Stimulated activated CD8-positive, alpha-beta memory T cell treated with anti-CD3 and anti-CD28 coated beads, Interleukin-12 subunit alpha, Interleukin-12 subunit beta, amount 100 ng/mL, for 24 hours (primary cell): ENCODE results near the gene RPS6KA2.

Experiments
- DNase-seq: peaks from one replicate; pipeline ENCODE4 v3.0.0-alpha.2; 2020; ENCODE audit errors: extremely low read depth

Gene RPS6KA2

GRCh38 chr6:166446567-166447065, 180.4 kb downstream of the RPS6KA2 start:
- DNase-seq, result no peak

DNA sequence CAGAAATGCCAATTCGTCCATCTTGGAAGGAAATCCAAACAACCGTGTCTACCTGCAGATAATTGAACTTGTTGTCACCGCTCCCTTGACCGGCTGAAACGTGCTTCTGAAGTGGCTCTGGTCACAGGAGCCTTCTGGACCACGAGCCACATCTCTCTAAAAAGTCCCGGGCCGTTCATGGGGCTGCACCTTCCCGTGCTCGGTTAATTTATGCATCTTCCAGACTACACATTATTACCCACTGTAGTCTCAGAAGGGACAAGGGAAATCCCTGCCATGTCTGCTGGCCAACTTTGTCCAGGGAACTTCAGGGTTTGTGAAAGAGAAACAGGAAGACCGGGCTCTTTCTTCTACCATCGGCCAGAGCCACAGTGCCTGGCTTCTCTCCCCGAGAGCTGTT, 180.9 kb downstream of the RPS6KA2 start:
- no peak for DNase-seq

- no peak for DNase-seq
Measured at GRCh38 chr6:166444446-166444845, 182.6 kb downstream of the RPS6KA2 start.

DNA sequence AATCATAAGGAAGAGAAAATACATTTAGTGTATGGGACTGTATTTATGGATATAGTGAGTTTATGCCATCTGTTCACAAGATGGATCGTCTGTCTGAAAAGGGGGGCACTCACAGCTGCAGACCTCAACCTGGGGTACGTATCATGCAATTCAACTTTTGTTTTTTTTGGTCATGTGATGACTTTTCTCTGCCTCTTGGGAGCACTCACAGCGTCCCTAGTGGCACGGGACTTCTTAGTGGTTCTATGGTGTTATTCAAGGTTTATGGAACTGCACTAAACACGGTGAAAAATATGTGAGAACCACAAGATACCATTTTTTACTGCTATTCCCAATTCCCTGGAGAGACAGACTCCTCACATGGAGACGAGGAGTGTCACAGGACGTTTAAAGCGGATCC, 183.9 kb downstream of the RPS6KA2 start:
- no peak for DNase-seq

DNA sequence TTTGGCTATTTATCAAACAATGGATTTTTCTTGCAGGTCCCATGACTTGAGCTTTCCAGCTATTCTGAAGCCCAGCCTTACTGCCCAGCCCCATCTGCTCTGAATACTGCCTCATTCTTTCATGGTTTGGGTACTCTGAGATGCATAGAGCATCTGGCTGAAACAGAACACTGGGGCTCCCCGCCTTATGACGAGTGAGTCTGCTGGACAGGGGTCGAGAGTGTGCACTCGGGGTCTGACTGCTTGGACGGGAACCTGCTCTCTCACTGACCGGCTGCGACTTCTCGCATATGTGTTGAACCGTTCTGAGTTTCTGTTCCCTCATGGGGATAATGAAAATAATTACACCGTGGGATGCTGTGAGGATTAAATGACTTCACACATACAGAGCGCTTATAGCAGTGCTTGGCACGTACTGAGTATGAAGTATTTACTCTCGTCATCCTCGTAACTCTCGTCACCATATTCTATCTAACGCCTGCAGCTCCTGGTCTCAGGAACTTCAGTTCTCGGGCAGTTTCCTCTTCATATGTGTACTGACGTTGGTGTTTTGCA, 184.8 kb downstream of the RPS6KA2 start:
- DNase-seq, result no peak

DNA sequence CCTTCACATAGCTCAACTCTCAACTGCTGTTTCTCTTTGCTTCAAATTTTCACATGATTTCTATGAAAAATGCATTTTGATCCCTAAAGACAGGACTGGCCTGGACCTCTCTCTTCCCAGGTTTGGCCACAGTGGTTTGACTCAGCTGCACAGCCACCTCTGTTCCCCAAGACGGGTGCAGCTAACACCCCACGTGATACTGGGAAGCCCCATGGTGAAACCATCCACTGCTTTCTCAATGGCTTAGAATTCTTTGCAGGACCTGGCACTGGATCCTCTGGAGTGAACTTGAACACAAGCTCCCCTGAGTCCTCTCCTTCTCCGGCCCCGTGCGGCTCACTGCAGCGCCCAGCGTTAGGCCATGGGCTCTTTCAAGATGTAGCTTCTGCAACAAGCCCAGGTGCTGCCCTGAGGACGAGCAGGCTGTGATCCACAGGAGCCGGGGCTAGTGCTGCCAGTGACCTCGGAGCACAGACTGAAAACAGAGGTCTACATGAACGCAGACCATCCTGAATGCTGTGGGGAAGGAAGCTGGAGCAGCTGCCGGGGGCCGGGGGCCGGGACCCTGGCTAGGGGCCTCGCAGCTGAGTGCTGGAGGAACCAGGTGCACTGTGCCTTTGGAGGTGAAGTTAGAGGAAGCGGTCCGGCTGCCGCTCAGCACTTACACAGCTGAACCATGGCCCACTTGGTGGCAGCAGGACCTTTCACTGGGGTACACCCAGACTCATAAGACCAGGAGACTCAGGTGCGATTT, 185.5 kb downstream of the RPS6KA2 start:
- no peak for DNase-seq

- no peak for DNase-seq
Measured at GRCh38 chr6:166440729-166441128, 186.3 kb downstream of the RPS6KA2 start.

- DNase-seq, result no peak
Measured at GRCh38 chr6:166440106-166440505, 186.9 kb downstream of the RPS6KA2 start.

DNA sequence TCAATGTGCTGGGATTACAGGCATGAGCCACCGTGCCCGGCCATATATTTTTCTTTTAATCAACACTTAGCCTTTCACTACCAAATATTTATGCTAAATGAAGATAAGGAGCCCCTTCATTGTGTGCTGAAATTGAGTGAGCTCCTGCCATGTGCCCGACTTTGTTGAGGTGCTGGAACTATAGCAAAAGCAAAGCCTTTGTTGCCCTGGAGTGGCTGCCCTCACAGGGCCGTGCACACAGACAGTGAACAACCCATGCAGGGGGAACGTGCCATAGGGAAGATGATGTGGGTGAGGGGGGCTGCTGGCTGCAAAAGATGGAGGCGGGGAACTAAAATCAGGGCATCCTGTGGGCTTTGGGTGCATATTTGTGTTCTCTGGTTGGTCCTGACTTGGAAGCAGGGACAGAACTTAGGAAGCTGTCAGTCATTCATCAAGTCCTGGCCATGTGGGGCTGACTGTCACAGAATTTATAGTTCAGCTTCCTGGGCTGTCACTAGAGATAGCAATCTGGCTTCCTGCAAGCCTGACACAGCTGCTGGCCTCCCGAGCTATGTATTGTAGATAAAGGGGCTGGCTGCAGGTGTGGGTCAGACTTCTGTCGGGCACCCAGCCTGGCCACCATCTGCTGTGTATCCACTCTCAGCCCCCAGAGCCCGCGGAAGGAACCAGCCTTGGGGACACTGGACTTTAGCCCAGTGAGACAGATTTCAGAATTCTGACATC, 187.5 kb downstream of the RPS6KA2 start:
- DNase-seq, result no peak

DNA sequence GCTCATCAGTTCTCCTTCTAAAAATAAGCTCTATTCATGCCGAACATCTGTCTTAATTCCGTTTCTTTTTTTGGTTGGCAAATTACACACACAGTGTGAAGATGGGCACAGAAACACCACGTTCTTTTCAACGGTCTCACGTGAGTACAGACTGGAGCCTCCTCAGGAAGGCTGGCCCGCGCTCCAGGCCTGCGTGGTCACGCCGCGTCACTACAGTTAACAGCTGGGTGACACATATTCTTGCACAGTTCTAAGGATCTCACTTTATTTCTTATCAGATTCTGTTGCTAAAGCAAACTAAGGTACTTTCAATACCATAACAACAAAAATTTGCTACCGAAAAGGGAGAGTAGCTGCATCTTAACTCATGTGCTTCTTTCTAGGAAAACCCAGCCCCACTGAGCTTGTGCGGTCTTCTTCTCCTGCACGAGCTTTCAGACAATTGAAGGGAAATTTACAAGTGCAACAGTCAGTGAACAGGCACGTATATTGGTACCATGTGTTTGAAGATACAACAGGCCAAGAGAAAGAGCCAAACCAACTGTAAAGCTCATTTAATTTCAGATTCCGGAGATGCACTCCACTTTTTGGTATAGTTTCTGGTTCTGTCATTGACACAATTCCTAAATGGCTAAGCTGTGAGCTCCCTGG, 188.7 kb downstream of the RPS6KA2 start:
- no peak for DNase-seq

GRCh38 chr6:166437661-166438060, 189.4 kb downstream of the RPS6KA2 start:
- no peak for DNase-seq

GRCh38 chr6:166436195-166437139, 190.6 kb downstream of the RPS6KA2 start:
- DNase-seq, result no peak

- DNase-seq, result no peak
Measured at GRCh38 chr6:166435574-166435973, 191.5 kb downstream of the RPS6KA2 start.

- DNase-seq, result no peak
Measured at GRCh38 chr6:166434336-166434735, 192.7 kb downstream of the RPS6KA2 start.

GRCh38 chr6:166433096-166433495, 194.0 kb downstream of the RPS6KA2 start:
- no peak for DNase-seq

GRCh38 chr6:166430269-166430668, 196.8 kb downstream of the RPS6KA2 start:
- DNase-seq, result no peak

- no peak for DNase-seq
Measured at GRCh38 chr6:166424431-166424830, 202.6 kb downstream of the RPS6KA2 start.

- DNase-seq, result no peak
Measured at GRCh38 chr6:166423781-166424180, 203.3 kb downstream of the RPS6KA2 start.

DNA sequence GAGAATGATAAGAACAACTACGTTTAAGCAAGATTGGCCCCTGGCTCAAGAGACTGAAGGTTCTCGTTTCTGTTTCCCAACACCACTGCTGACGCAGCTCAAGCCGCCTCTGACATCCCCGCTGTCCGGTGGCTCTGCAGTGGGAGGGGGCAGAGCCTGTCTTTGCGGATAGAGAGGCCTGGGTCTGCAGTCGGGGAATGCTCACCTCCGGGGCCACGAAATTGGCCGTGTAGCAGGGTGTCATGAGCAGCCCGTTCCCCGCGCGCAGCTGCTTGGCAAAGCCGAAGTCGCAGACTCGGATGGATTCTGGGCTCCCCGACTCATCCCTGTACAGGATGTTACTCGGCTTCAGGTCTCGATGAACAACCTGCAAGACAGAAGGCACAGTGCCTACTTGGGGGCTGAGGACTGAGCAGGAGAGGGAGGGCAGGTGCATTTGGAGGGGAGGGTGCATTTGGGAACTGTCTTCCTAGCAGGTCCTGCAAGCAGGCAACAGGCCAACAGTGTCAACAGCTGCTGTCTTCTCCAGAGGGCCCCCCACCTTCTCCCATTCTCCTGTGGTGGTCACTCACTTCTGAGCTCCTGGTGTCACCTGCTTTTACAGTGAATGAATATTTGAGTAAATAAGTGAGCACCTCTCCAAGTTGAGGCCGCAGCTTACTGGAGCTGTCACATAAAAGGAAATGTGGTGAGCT, 203.9 kb downstream of the RPS6KA2 start:
- DNase-seq, result no peak

GRCh38 chr6:166422201-166422940, 204.7 kb downstream of the RPS6KA2 start:
- no peak for DNase-seq
